ENCODE measurements around the gene CDK11B. TPM values are rescaled to one million over a fixed set of nuclear protein-coding genes. Genes with fewer than 3 reads are reported as not detected.

The CDK11B gene
- total and polyA plus RNA-seq, 2 experiments from 2014 or later, result 22.4 to 76.7 TPM

- no peaks in the 10 kb centered on the region for H3K36me3 ChIP-seq (ENCODE audit: insufficient read depth)
- peaks cover 15% of the 10 kb centered on the region for H4K20me1 ChIP-seq (replicated peaks; ENCODE audit: insufficient read depth)
- no peaks in the 10 kb centered on the region for H3K27me3 ChIP-seq (ENCODE audit: insufficient read depth)
- Mint-ChIP-seq H3K27me3 (ENCODE audit: insufficient read depth, low read depth, poor library complexity) (peaks cover 3% of the 10 kb centered on the region), H3K4me3 (no peak overlapping the region; the same call in 2 of the 3 replicates), H3K27ac (no peak overlapping the region), H3K36me3 (ENCODE audit: low read depth) (peaks cover 20% of the 10 kb centered on the region), H3K4me1 (peaks cover 24% of the 10 kb centered on the region), H3K9me3 (no peaks in the 10 kb centered on the region)
- H3F3A ChIP-seq (replicated peaks; ENCODE audit: low read depth), result peaks cover 9% of the 10 kb centered on the region
- TF ChIP-seq EZH2 (IDR thresholded peaks at IDR 0.05; ENCODE audit: low read depth, unreplicated experiment), result no peak
- TF ChIP-seq REST (IDR thresholded peaks at IDR 0.05; ENCODE audit: unreplicated experiment), result no peak
- no peak for TF ChIP-seq POLR2AphosphoS5 (IDR thresholded peaks at IDR 0.05; ENCODE audit: low read depth)
- TF ChIP-seq EZH2phosphoT487 (IDR thresholded peaks at IDR 0.05; ENCODE audit: unreplicated experiment), result no peak
- TF ChIP-seq CTCF (conservative IDR thresholded peaks at IDR 0.05; ENCODE audit: low read depth in 2 of 2), result no peak
- no peak for TF ChIP-seq ZNF114 (CRISPR knock-in tag; IDR thresholded peaks at IDR 0.05)
- TF ChIP-seq JUNB (IDR thresholded peaks at IDR 0.05; ENCODE audit: unreplicated experiment), result no peak
- TF ChIP-seq NANOG (IDR thresholded peaks at IDR 0.05; ENCODE audit: borderline replicate concordance), result no peak
- no peak for TF ChIP-seq ETS1 (IDR thresholded peaks at IDR 0.05)
- H3K27ac ChIP-seq (ENCODE audit: low read depth), result no peak overlapping the region
- no peak for ATAC-seq
- no peaks in the 10 kb centered on the region for H3K9me2 ChIP-seq (ENCODE audit: insufficient read depth)
- peaks cover 9% of the 10 kb centered on the region for H3K4me1 ChIP-seq (ENCODE audit: insufficient read depth)
- DNase-seq (ENCODE audit: low spot score), result no peak
- H3K4me3 ChIP-seq, result no peak overlapping the region
- no peak overlapping the region for H3K4me2 ChIP-seq
- peaks cover 67% of the 10 kb centered on the region for H3K79me2 ChIP-seq (replicated peaks; ENCODE audit: insufficient read depth)
- H2AFZ ChIP-seq, result no peak overlapping the region
These were observed 29.0 kb upstream of the CDK11B start for GRCh38 chr1:1687846-1688245.
